ENCODE results near the gene ATP5MG. TPM values are rescaled to one million over a fixed set of nuclear protein-coding genes. Genes with fewer than 3 reads are reported as not detected.

The ATP5MG gene
- total RNA-seq, 2 experiments from 2014 or later, result 222 to 294 TPM

DNA sequence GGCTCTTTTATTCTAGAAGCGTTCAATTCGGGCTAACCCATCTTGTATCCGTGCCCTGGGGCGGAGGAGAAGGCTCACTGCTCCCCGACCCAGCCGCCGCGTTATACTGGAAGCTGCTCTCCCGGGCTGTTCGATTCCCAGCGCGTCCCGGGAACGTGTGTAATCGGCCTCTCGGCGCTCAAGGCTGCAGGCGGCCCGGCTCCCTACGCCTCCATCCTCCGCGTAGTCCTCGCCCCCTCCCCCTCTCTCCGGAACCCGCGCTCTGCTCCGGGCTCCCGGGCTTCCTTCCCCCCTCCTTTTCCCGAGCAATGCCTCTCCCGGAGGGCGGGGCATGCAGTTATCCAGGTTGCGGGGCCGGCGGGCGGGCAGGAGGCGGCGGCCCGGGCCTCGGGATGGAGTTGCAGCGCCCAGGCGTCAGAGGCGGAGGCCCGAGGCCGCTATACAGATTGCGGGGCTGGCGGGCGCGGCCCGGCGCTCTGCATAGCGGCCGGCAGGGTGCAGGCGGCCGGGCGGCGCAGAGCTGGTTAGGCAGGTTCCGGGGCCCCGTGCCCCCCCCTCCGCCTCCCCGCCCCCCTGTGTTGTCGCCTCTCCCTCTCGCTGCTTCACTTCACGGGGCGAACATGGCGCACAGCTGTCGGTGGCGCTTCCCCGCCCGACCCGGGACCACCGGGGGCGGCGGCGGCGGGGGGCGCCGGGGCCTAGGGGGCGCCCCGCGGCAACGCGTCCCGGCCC is 34.7 kb downstream of the ATP5MG start, which contains the start of gene KMT2A:
Gene KMT2A (plus strand): TSS at position 600 of the 732 bp plus-strand sequence. CDS start 21 bp downstream, at position 621.
- peak within 1 kb of the TSS; percentile 72 for H2AFZ ChIP-seq (ENCODE audit: low read length)
- intact Hi-C loops (cut with micrococcal nuclease; ENCODE audit: unreplicated experiment), result loop anchor here (1.0 to 5.0 kb wide), 5 partner anchors 35 to 429 kb away; partner anchors contain the start of genes ARCN1, ATP5MG and TMEM25
- DNase-seq (ENCODE audit: low spot score), result peak; percentile 97

DNA sequence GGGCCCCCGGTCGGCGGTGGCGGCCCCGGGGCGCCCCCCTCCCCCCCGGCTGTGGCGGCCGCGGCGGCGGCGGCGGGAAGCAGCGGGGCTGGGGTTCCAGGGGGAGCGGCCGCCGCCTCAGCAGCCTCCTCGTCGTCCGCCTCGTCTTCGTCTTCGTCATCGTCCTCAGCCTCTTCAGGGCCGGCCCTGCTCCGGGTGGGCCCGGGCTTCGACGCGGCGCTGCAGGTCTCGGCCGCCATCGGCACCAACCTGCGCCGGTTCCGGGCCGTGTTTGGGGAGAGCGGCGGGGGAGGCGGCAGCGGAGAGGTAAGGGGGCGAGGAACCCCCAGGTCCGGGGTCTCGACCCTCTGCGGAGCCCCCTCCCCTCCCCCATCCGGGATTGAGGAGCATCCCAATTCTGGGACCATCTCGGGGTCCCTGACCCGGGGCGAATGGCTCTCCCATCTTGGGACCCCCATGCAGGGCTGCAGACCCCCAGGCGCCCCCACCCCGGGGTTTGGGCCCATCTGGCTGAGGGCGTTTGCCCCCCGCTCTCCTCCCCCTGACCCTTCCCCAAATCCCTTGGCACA is 35.3 kb downstream of the ATP5MG start:
- peak; percentile 59 for DNase-seq (ENCODE audit: low spot score)
- POLR2A ChIA-PET, result interaction anchor here (0.6 to 1.8 kb wide), 3 partner anchors 39 to 490 kb away, joined by 3 to 9 read pairs (median 4); no protein-coding TSS in a partner anchor
- Histone ChIP-seq H3K4me3 (ENCODE audit: low read depth, low read length, poor library complexity, severe bottlenecking) (peak overlapping the region; percentile 87), H2AFZ (ENCODE audit: low read length) (no peak overlapping the region), H3K9me2 (ENCODE audit: insufficient read depth, low read length) (no peaks in the 10 kb centered on the region), H3K36me3 (ENCODE audit: insufficient read depth, low read length) (peaks cover 30% of the 10 kb centered on the region), H3K27ac (ENCODE audit: low read depth, low read length, poor library complexity, severe bottlenecking) (peak overlapping the region; percentile 63), H4K20me1 (ENCODE audit: insufficient read depth, low read length) (peaks cover 33% of the 10 kb centered on the region), H3K4me2 (ENCODE audit: low read length) (peak overlapping the region; percentile 85), H3K9me3 (ENCODE audit: low read length) (no peaks in the 10 kb centered on the region), H3K79me2 (ENCODE audit: insufficient read depth, low read depth, low read length) (peaks cover 52% of the 10 kb centered on the region), H3K4me1 (ENCODE audit: insufficient read depth, low read length, poor library complexity, severe bottlenecking) (peaks cover 46% of the 10 kb centered on the region)
- intact Hi-C loops (cut with micrococcal nuclease; ENCODE audit: unreplicated experiment), result loop anchor here (1.0 to 5.0 kb wide), 4 partner anchors 74 to 429 kb away; partner anchors contain the start of genes ARCN1 and TMEM25
- no TSS peak for BruUV-seq (replicated peaks)
- TF ChIP-seq EZH2phosphoT487 (IDR thresholded peaks at IDR 0.05; ENCODE audit: borderline replicate concordance, low read depth, low read length), result no peak
- TF ChIP-seq, protein P1, sequence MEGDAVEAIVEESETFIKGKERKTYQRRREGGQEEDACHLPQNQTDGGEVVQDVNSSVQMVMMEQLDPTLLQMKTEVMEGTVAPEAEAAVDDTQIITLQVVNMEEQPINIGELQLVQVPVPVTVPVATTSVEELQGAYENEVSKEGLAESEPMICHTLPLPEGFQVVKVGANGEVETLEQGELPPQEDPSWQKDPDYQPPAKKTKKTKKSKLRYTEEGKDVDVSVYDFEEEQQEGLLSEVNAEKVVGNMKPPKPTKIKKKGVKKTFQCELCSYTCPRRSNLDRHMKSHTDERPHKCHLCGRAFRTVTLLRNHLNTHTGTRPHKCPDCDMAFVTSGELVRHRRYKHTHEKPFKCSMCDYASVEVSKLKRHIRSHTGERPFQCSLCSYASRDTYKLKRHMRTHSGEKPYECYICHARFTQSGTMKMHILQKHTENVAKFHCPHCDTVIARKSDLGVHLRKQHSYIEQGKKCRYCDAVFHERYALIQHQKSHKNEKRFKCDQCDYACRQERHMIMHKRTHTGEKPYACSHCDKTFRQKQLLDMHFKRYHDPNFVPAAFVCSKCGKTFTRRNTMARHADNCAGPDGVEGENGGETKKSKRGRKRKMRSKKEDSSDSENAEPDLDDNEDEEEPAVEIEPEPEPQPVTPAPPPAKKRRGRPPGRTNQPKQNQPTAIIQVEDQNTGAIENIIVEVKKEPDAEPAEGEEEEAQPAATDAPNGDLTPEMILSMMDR (conservative IDR thresholded peaks at IDR 0.05; ENCODE audit: low read length), result no peak
- CTCF ChIA-PET (ENCODE audit: unreplicated experiment), result no interaction called here

More for the DNA sequence above, 34.7 kb downstream of the ATP5MG start, which contains the start of gene KMT2A:
- H3K9me3 ChIP-seq (ENCODE audit: low read length), result no peaks in the 10 kb centered on the region
- H3K79me2 ChIP-seq (ENCODE audit: insufficient read depth, low read depth, low read length), result peaks cover 45% of the 10 kb centered on the region
- peak within 1 kb of the TSS; percentile 93 for H3K27ac ChIP-seq (ENCODE audit: low read depth, low read length, poor library complexity, severe bottlenecking)
- TF ChIP-seq EZH2phosphoT487 (IDR thresholded peaks at IDR 0.05; ENCODE audit: borderline replicate concordance, low read depth, low read length), result no peak
- TF ChIP-seq, protein P1 (conservative IDR thresholded peaks at IDR 0.05; ENCODE audit: low read length), result no peak; the same call in 1 of the 2 replicates
- ChIA-PET CTCF (ENCODE audit: unreplicated experiment) (no interaction called here), POLR2A (interaction anchor here (0.6 to 1.8 kb wide), 11 partner anchors 8 to 491 kb away, joined by 3 to 14 read pairs (median 4); no protein-coding TSS in a partner anchor)
- peak within 1 kb of the TSS; percentile 95 for H3K4me2 ChIP-seq (ENCODE audit: low read length)
- H4K20me1 ChIP-seq (ENCODE audit: insufficient read depth, low read length), result peaks cover 26% of the 10 kb centered on the region
- H3K9me2 ChIP-seq (ENCODE audit: insufficient read depth, low read length), result no peaks in the 10 kb centered on the region
- peak within 1 kb of the TSS; percentile 87 for H3K4me3 ChIP-seq (ENCODE audit: low read depth, low read length, poor library complexity, severe bottlenecking)
- H3K4me1 ChIP-seq (ENCODE audit: insufficient read depth, low read length, poor library complexity, severe bottlenecking), result peaks cover 40% of the 10 kb centered on the region
- H3K36me3 ChIP-seq (ENCODE audit: insufficient read depth, low read length), result peaks cover 23% of the 10 kb centered on the region
- BruUV-seq (replicated peaks), result no TSS peak

All from OCI-LY7 (cell line).